KBM-7 (cell line): Measurements from ENCODE around the gene PECR.

Source experiments
- DNase-seq: peaks from one replicate; pipeline ENCODE4 v3.0.0-alpha.2; 2015
- in situ Hi-C: fragments of 300-500 bp; cut with MboI; formaldehyde crosslinking; loops from 2 replicates; pipeline ENCODE4 v1.14.3; 2020; ENCODE audit warnings: low sequenced_read_pairs, low pct_unique_long_range_greater_than_20kb, mixed read lengths

The PECR gene

DNA sequence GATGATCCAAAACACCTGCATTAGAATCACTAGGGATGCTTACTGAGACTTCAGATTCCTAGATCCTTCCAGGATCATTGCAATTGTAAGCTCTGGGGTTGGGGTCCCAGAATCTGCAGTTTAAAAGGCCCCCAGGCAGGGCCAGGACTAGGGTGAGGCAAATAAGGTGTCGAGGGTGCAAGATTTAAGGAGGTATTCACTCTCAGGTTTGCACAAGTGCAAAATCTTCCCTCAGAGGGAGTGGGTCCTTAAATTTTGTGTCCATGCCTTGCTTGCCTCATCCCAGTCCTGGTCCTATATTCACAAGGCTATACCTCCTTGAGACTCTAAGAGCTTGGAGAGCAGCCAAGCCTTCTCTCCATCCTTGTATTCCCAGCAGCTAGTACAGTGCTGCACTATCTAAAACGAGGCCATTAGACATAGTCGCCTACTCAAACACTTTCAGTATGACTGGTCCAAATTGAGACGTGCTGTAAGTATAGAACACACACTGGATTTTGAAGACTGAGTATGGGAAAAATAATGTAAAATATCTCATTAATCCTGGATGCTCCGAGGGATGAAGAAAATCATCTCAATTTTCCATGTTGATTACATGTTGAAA, 36.6 kb downstream of the PECR start:
- no peak for DNase-seq
- in situ Hi-C loops: no loop called here

DNA sequence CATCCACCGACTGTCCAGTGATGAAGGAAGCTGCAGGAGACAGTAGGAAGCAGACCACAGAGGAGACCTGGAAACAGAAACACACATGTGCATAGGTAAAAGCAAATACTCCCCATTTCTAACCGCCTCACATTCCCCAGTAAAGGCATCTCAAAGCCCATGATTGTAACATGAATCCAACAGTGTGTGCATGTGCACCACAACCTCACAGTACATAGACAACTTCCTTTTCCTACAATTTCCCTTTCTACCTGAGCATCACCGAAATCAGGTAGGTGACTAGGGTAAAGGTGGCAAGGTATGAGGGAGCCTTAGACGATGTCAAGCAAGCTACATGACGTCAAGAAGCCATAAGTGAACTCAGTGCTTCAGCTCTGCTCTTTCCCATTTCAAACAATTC, 37.7 kb downstream of the PECR start:
- no peak for DNase-seq
- in situ Hi-C loops: no loop called here

DNA sequence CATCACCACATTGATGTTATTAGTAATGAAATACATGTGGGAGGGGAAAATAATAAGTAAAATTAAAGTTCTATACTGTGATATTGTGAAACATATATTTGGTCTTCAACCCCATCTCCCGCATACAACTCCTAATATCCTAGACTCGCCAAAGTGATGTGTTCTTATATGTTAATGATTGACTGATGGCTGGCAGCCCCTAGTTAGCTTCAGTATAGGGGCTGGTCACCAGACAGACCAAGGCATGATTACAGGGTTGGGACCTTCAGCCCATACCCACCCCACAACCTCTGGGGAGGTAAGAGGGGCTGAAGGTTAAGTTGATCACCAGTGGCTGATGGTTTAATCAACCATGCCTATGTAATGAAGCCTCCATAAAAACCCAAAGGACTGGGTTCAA, 40.2 kb downstream of the PECR start:
- no peak for DNase-seq
- in situ Hi-C loops: no loop called here

DNA sequence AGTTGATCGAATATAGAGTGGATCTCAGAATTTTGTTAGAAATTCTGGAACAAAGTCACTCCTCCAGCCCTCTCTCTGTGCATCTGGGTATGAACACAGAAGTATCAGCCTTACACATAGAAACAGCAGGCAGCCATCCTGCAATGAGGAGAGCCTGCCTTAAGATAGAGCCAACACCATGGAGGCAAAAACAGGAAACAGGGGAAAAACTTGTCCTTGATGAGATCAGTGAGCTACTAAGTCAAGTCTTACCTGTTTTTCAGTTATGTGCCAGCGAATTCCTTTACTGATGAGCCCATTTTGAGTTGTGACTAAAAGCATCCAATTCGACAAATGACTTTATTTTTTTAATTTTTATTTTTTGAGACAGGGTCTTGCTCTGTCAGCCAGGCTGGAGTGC, 41.7 kb downstream of the PECR start:
- in situ Hi-C loops: no loop called here

DNA sequence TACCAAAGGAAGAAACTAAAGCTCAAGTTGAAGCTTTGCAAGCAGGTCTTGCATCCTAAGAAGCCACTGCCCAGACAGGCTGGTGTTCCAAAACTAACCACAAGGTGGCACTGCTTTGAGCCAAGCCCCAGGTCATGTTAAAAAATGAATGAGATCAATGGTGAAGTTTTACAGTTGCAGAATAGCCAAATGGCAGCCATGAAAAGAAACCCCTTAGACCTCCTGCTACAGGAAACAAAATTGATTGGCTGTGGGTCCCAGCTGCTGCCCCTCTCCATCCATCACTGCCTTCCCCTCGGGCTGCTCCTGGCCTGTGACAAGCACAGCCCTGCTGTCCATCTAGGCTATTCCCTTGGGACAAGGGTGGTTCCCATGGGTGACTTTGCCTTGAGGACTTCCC, 47.5 kb downstream of the PECR start:
- DNase-seq: peak; percentile 78
- in situ Hi-C loops: no loop called here

More for the DNA sequence above, 41.7 kb downstream of the PECR start:
- DNase-seq: no peak

DNA sequence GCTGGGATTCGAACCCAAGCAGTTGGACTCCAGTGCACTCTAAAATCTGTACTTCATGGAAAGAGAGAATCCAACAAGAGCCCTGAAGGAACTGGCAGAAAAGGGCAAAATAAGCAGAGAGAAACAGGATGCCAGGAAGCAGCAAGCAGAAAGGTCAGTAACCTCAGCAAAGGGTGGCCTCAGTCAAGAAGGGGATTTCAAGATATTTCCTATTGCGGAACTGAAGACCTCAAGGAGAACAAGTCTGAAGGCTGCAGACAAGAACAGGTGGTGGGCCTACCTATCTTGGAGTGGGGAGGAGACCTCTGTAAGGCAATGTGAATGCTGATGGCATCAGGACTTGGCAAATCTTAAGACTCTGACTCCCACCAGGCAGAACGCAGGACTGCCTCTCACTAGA, 48.2 kb downstream of the PECR start:
- in situ Hi-C loops: no loop called here
- DNase-seq: no peak

DNA sequence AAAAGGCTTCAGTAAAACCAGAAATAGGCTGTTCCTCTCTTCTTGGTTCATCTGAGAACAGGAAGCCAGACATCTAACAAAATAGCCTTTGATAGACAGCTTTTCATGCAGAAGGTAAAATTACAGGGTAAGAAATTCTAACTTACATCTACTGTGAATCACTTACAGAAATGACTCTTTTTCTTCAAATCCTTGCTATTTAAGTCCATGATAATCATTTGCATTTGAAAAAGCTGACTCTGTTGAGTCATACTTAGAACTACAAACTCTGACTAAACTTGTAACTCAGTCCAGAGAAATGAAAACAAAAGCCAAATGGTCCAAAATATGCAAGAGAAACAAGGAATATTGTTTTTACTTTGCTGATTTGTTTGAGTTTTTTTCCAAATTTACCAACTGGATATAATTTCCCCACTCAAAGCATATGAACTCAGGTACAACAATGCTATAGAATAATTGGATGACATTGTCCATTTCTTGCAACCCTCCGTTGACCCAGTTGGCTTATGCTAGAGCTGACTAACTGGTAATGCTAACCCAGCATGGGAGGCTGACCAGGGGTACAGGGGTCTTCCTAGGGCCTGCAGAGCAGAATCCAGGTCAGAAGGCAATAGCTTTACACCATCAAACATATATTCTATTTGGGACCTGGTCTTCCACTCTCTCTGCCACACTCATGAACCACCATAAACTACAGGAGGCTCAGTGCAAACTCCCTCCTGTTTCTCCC, 49.5 kb downstream of the PECR start:
- DNase-seq: no peak
- in situ Hi-C loops: no loop called here

DNA sequence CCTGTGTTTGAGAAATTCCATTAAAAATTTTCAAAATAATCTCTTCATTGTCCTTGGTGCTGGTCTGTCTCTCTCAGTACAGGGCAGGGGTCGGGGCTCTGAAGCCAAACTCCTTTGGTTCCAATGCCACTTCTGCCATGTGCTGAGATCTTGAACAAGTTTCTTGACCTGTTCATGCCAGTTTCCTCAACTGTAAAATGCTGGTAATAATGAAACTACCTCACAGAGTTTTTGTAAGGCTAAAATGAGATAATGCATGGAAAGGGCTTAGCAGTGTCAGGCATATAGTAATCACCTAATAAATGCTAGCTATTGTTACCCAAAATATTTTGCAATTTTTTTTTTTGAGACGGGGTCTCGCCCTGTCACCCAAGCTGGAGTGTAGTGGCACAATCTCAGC, 51.4 kb downstream of the PECR start:
- in situ Hi-C loops: no loop called here
- no peak for DNase-seq

DNA sequence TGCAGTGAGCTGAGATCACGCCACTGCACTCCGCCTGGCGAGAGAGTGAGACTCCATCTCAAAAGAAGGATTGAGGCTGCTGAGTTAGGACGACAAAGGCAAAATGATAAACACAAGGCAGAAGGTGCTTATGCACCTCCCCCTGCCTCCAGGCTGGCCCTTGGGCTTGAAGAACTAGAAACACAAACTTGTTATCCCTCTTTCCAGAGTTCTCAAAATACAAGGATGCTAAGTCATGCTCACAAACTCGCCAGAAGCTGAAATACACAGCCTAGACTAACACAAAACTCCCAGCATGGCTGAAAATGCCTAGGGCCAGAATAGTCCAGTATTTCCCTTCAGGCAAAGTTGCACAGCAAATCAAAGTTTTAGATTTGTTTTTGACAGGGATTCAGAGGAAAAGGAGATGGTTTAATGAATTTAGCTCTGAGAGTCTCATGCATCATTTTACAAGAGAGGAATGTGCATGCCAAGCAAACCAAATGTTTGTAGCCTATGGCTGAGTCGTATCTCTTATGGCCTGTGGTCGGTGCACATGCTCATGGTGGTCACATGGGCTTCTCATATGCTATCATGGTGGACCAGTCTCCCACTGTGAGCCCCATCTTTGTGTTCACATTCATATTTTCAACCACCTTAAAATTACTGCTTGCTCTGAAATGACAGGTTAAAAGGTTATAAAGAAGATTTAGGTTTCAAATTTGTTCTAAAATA, 52.0 kb downstream of the PECR start:
- in situ Hi-C loops: no loop called here
- no peak for DNase-seq

DNA sequence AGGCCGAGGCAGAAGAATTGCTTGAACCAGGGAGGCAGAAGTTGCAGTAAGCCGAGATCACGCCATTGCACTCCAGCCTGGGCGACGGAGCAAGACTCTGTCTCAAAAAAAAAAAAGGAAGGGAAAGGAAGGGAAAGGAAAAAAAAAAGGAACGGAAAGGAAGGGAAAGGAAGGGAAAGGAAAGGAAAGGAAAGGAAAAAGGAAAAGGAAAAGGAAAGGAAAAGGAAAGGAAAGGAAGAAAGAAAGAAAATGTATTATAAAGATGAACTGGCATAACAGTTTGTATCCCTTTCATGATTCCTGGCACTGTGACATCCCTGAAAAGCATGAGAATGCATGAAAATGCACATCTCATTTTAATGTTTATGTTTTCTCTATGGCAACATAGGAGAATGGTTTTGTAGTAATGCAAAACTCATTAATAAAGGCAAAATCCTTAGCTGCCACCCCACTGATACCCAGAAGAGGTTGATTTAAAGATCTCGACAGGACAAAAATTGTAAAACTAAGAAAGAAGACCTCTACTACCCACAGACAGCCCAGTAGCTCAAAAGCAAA, 56.8 kb downstream of the PECR start:
- DNase-seq: no peak
- in situ Hi-C loops: no loop called here

DNA sequence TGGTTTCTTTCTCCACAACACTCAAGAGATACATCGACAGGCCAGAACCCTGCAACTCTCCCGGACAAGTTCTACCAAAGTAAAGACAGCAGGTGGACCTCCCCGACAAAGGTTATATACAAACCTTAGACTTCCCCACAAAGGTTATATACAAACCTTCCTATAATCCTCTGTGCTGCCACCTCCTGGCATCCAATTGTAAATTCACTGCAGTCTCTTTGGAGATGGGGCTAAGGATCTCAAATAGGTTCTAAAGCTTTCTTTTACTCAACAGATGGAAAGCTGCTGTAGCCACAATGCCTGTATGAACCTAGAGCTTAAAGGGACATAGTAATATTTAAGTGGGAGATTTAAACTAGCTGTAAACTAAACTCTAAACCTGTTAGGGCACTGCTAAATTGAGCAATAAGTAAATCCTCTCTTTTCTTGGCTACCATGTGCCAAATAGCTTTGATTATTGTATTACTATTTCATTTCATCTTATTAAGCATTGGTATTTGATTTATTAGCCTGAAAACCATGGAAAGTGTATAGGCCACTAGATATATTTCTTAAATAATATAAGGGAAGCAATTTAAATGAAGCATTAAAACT, 58.5 kb downstream of the PECR start:
- peak; percentile 51 for DNase-seq
- in situ Hi-C loops: no loop called here

DNA sequence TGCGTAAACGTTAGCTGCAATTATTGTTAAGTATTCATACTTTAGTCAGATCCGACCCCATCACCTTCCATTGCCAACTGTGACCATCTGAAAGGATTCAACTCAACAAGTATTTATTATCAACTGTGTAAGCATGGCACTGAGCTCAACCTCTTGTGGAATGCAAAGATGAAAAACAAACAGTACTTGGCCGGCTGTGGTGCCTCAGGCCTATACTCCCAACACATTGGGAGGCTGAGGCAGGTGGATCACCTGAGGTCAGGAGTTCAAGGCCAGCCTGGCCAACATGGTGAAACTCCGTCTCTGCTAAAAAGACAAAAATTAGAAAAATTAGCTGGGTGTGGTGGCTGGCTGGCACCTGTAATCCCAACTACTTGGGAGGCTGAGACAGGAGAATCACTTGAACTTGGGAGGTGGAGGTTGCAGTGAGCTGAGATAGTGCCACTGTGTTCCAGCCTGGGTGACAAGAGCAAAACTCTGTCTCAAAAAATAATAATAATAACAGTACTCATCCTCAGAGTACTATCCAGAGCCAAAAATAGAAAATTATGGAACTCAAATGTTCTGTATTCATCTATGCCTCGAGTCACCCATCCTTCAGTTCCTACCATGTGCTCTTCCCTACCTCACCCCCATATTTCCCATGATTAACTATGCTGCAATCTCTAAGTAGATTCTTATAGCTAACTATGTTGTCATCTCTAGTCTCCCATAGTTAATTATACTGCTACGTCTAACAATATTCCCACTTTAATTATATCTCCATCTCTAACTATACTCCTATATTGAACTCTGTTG, 59.6 kb downstream of the PECR start:
- no peak for DNase-seq
- in situ Hi-C loops: no loop called here

DNA sequence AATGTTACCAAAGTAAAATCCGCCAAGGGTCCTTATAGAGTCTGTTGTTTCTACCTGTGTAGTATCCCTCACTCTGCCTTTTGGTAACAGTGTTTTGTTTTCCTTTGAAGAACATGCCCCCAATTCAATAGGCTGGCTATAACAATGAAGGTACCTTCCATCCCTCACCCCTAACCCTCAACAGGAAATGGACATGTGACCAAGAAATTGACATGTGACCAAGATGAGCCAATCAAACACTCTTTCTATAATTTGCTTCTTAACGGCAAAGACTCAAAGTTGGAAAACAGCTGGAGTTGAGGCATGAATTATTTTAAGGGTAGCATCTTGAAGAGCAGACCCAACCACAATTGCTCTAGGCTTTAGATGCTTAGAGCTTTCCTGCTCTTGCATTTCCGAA, 62.9 kb downstream of the PECR start:
- in situ Hi-C loops: no loop called here
- DNase-seq: no peak

DNA sequence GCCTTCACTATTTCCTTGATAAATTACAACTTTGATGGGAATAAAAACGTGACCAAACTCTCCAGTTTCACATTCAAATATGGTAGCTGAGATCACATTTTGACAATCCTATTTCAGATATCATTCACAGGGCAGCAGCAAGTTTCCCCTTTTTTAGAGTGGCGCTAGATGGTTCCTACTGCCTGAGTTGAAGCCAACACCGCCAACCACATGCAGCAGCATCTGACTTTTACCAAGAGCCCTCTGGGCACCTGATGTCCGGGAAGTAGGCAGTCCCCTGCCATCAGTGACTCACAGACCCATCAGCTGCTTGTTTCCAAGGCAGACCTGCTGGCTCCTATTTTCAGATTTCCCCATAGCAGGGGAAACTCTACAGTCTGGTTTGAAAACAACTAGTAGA, 64.2 kb downstream of the PECR start:
- DNase-seq: peak; percentile 37

DNA sequence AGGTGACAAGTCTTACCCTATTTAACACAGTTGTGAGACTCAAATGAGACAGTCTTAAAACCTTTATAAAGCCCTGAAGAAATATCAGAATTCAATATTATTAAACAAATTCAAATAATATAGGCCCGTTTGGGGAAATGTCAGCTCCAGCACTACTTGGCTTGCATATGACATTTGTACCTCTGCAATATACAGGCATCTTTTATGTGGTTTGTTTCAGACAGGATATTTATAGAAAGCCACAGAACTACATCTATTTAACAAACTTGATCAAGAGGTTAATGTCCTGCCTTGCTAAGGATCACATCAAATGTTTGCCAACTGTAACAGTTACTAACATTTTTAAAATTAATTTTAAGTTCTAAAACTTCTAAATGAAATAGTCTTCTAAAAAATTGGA, 65.0 kb downstream of the PECR start:
- in situ Hi-C loops: no loop called here
- DNase-seq: no peak

More for the DNA sequence above, 64.2 kb downstream of the PECR start:
- in situ Hi-C loops: no loop called here

DNA sequence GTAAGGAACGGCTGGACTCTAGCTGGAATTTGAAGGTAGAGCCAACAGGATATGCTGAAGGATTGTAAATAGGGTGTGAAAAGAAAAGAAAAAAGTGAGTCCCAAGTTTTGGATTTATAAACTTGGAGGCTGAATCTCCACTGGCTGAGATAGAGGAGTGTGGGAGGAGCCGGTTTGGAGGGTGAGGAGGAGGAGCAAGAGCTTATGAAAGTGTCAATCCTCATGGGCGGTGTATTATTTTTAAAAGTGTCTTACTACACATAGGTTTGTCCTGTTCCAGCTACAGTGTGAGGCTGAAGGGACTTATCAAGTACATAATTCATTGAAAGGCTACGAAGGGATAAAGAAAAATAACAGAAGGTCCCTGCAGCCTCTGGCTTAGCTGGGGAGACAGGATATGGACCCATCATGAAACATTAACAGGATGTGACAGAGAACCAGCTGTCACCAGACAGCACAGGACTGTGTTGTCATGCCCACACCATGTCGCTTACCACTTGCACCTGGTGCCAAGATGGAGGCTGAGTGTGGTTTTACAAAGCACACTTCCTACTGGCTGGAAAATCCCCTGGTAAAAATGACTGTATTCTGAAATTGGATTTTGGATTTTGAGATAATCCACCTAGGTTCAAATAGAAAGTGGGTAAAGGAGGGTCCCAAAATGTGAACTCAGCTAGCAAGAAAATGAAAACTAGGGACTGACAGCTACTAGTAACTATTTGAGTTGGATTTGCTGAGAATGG, 65.7 kb downstream of the PECR start:
- in situ Hi-C loops: no loop called here
- no peak for DNase-seq

DNA sequence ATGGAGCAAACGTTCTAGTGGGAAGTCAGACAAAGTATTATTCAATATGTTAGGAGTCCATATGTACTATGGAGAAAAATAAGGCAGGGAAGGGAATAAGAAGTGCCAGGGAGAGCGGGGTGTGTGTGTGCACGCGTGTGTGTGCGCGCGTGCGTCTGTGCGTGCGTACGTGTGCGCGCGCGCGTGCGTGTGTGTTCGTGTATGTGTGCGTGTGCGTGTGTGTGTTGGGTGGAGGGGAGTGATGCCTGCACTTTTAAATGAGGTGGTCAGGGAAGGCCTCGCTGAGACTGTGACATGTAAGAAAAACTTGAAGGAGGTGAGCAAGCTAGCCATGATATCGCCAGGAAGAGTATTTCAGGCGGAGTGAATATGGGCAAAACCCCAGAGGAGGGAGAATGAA, 66.6 kb downstream of the PECR start:
- in situ Hi-C loops: no loop called here
- no peak for DNase-seq

DNA sequence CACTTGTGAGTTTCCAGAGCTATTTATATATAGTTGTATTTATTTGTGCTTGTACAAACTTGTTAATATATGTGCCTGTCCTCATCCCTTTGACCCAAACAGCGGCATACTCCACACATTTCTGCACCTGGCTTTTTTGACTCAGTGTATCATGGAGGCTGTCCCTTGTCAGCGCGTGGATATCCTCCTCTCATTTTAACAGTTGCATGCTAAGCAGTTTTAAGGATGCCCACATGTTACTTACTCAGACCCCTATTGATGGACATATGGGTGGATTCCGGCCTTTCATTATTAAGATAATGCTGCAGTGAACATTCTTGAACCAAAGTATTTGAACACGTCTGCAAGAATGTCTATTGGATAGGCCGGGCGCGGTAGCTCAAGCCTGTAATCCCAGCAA, 67.6 kb downstream of the PECR start:
- in situ Hi-C loops: no loop called here
- DNase-seq: no peak
